HG03103 (cell line): ENCODE measurements around the gene HDAC10.
"Not testable (repeated sequence)": the region's sequence is repeated elsewhere in the genome, so short reads cannot be mapped to it uniquely, and the experiment has no call there.

ENCODE experiments used
- ATAC-seq: cut with Tn5 transposase; IDR thresholded peaks from one replicate; pipeline ENCODE4 v1.9.1; 2021; ENCODE audit warnings: low read depth; ENCODE audit not compliant: unreplicated experiment

HDAC10 gene

GRCh38 chr22:50285568-50286229, 34.6 kb upstream of the HDAC10 start:
- ATAC-seq, result no peak

GRCh38 chr22:50284479-50284878, 33.4 kb upstream of the HDAC10 start:
- ATAC-seq, result no peak

DNA sequence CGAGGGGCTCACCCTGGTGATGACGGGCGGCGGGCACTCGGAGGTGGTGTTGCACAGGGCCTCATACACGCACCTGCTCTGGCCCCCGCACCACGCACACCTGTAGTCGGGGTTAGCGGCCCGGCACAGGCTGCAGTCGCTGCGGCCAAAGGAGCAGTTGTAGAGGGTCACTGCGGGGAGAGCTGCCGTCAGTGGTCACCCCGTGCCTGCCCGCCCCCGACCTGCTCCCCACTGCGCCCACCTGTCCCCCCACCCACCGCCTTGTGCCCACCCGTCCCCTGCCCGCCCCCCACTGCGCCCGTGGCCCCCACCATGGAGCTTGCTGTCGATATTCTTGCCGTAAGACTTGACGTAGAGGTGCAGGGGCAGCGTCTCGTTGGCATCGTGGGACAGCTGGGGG, 32.8 kb upstream of the HDAC10 start:
- no peak for ATAC-seq

GRCh38 chr22:50282361-50283155, 31.5 kb upstream of the HDAC10 start:
- no peak for ATAC-seq

GRCh38 chr22:50281957-50282356, 30.9 kb upstream of the HDAC10 start:
- no peak for ATAC-seq

- no peak for ATAC-seq
These were observed 30.3 kb upstream of the HDAC10 start for GRCh38 chr22:50281384-50281760.

DNA sequence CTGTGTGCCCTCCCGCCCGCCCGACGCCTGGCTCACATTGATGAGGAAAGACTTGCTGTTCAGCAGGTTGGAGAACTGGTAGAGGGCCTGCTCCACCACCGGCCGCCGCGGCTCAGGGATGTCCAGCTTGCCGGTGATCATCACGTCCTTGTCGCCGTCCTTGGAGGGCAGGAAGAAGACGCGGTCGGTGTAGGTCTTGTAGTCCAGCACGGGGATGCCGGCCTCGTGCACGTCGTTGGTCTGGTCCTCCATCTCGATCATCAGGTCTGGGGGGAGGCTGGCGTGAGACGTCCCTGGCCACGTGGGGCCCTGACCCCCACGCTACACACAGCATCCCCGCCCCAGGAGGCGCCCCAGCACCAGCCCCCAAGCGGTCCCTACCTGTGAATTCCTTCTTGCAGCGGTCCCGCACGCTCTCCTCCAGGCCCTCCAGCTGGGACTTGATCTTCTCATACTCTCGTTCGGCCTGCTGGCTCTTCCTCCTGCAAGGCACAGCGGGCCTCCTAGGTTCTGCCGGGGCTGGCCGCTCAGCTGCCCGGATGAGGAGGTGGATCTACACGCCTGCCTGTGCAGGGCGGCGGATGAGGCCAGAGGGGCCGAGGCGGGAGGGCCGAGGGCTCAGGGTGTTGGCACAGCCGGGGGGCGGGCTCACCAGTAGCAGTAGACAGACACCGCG, 29.8 kb upstream of the HDAC10 start:
- no peak for ATAC-seq

- no peak for ATAC-seq
These were observed 29.1 kb upstream of the HDAC10 start for GRCh38 chr22:50280022-50280707.

DNA sequence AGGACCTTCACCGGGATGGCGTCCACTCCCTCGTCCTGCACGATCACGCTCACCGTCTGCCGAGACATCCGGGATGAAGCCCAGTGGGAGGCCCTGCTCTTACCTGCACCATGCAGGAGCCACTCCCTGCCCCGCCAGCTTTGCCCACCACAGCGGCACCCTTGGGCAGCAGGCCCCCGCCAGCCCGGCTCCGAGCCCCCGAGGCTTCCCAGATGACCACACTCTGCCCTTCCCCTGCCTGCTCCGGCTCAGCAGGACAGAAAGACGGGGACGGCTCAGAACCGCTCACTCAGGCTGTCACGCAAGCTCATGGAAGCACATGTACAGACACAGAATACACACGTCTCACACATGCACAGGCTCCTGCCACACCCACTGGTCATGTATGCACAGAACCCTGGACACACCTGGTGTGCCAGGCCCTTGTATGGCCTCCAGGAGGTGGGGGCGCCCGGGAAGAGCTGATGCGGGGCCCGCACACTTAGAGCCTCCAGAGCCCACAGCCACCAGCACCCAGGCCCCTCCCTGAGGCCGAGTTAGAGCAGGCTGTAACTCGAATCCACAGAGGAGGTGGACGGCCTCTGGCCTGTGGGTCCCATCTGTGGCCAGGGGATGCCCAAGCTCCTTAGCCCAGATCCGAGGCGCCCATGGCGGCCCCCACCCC, 28.0 kb upstream of the HDAC10 start:
- no peak for ATAC-seq

- no peak for ATAC-seq
These were observed 27.4 kb upstream of the HDAC10 start for GRCh38 chr22:50278461-50278860.

DNA sequence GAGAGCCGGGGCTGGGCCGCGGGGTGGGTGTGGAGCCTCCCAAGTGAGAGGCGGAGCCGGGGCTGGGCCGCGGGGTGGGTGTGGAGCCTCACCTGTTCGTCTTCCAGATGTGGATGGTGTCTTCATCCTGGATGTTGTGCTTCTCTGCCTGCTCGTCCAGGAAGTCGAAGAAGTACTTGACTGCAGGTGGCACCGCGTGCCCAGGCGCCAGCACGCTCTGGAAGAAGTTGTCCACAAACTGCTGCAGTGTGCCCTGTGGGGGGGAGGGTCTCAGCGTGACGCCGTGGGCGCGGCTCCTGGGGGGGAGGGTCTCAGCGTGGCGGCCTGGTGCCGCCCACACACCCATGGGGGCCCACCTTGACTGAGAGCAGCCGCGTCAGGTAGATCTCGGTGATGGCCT, 26.7 kb upstream of the HDAC10 start:
- ATAC-seq, result no peak

DNA sequence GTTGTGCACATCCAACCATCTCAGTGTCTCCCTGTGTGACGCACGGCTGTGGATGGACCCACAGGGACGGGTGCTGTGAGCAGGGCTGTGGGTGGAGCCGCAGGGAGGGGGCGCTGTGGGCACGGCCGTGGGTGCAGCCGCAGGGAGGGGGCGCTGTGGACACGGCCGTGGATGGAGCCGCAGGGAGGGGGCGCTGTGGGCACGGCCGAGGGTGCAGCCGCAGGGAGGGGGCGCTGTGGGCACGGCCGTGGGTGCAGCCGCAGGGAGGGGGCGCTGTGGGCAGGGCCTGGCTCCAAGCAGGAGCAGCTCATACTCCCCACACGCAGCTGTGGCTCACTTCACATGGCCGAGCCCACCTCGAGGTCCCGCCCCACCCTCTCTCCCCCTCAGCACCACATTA, 25.1 kb upstream of the HDAC10 start:
- no peak for ATAC-seq

DNA sequence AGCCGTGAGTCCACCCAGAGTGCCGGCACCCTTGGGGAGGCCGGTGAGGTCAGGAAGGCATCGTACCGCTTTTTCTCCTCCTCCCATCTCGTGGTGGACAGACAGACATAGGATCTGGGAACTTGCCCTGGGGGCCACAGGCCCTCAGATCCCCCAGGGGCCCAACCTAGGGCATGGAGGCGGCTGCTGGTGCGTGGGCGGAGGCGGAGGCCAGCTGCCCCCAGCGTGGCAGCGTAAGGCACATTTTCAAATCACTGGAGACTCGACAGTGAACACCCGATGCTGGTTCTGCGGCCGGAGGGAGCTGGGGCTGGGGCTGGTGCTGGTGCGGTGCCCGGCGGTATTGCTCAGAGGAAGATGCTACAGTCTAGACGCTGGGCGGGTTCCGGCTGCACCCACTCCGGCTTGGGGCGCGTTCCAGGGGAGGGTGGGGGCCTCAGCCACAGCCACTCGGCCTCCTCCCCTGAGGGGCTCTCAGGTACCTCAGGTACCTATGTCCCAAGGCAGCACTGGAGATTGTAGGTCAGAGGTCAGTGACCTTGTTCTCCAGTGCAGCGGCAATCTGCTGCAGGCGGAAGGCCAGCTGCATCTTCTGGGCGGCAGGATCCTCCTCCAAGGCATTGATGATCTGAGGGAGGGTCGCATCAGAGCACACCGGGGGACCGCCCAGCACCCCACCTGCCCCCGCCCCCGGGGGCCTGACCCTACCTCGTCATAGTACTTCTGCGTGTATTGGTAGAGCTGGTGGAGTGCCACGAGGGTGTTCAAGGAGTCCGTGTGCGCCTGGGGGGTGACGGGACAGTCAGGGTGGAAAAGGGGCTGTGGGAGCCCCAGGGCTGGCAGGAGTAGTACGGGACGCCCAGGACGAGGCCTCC, 24.4 kb upstream of the HDAC10 start:
- no peak for ATAC-seq

GRCh38 chr22:50274771-50275170, 23.7 kb upstream of the HDAC10 start:
- no peak for ATAC-seq

- no peak for ATAC-seq
These were observed 23.2 kb upstream of the HDAC10 start for GRCh38 chr22:50274311-50274710.

GRCh38 chr22:50273781-50274180, 22.7 kb upstream of the HDAC10 start:
- not testable (repeated sequence) for ATAC-seq

- ATAC-seq, result not testable (repeated sequence)
These were observed 22.3 kb upstream of the HDAC10 start for GRCh38 chr22:50273352-50273751.

DNA sequence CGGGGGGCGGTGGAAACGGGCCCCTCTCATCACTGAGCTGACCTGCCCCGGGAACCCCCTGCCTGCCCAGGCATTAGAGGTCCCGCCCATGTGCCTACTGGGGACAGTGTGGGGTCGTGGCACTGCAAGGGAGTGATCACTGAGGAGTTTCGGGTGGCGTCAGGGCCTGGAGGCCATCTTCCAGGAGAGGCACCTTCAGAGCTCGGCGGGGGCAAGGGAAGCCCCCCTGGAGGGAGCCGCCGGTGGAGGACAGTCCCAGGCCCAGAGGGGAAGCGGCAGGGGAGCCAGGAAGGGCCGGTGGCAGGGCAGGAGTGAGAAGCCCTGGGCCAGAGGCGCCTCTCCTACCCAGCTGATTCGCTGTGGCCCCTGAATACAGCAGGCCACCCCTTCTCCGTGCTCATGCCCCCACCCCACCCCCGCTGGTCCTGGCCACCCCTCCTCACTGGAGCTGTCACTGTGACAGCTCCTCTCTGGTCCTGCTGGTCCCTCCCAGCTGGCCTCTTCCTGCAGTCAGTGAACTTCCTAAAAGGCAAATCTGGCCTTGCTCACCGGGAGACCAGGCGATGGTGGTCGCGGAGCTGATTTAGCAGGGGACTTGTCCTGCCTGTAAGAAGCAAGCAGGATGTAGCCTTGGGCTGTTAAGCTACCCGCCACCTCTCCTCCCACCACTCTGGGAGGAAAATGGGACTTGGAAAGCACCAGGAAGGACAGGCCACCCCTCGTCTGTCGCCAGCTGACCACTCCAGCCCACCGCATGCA, 21.2 kb upstream of the HDAC10 start:
- ATAC-seq, result no peak

- no peak for ATAC-seq
These were observed 20.5 kb upstream of the HDAC10 start for GRCh38 chr22:50271519-50271970.
